ENCODE data around the gene CCDC57. TPM values are rescaled to one million over a fixed set of nuclear protein-coding genes. Genes with fewer than 3 reads are reported as not detected.

CCDC57 gene
- total and polyA plus RNA-seq, 2 experiments from 2014 or later = 15.7 to 29.8 TPM

- TF ChIP-seq CTCF (IDR thresholded peaks at IDR 0.05; ENCODE audit: poor library complexity) = no peak
- TF ChIP-seq EZH2phosphoT487 (IDR thresholded peaks at IDR 0.05; ENCODE audit: low read depth, severe bottlenecking, unreplicated experiment) = no peak
- TF ChIP-seq EZH2 (IDR thresholded peaks at IDR 0.05; ENCODE audit: borderline replicate concordance) = no peak
- no peak overlapping the region for H3K4me3 ChIP-seq
- no peaks in the 10 kb centered on the region for H3K9me3 ChIP-seq (ENCODE audit: low read depth)
- no peak overlapping the region for H3K27ac ChIP-seq
- no peaks in the 10 kb centered on the region for H3K4me1 ChIP-seq (ENCODE audit: insufficient read depth)
- 96% methylated on average over 28 of the region's 28 CpGs for WGBS (ENCODE audit: low lambda C conversion rate, missing lambda C conversion rate)
- H3K9me2 ChIP-seq (replicated peaks; ENCODE audit: insufficient read depth) = no peaks in the 10 kb centered on the region
- peaks cover 3% of the 10 kb centered on the region for H3K36me3 ChIP-seq (replicated peaks; ENCODE audit: insufficient read depth, low read depth)
- no peak overlapping the region for H3K4me2 ChIP-seq
- H3K79me2 ChIP-seq = peaks cover 85% of the 10 kb centered on the region
- no peak for DNase-seq (ENCODE audit: low spot score)
- peaks cover 71% of the 10 kb centered on the region for H4K20me1 ChIP-seq (ENCODE audit: insufficient read depth, poor library complexity, severe bottlenecking)
- H2AFZ ChIP-seq = no peak overlapping the region
- H3K27me3 ChIP-seq = no peaks in the 10 kb centered on the region
Measured at GRCh38 chr17:82252511-82253178, 40.0 kb upstream of the CCDC57 start.

GRCh38 chr17:82250868-82251500 lies 38.3 kb upstream of the CCDC57 start:
- Histone ChIP-seq H3K9me2 (replicated peaks; ENCODE audit: insufficient read depth) (no peaks in the 10 kb centered on the region), H3K36me3 (replicated peaks; ENCODE audit: insufficient read depth, low read depth) (no peaks in the 10 kb centered on the region), H4K20me1 (ENCODE audit: insufficient read depth, poor library complexity, severe bottlenecking) (peaks cover 70% of the 10 kb centered on the region), H3K4me3 (no peak overlapping the region), H3K27me3 (no peaks in the 10 kb centered on the region), H3K4me2 (no peak overlapping the region), H3K79me2 (peaks cover 82% of the 10 kb centered on the region), H2AFZ (no peak overlapping the region), H3K4me1 (ENCODE audit: insufficient read depth) (no peaks in the 10 kb centered on the region), H3K27ac (no peak overlapping the region), H3K9me3 (ENCODE audit: low read depth) (no peaks in the 10 kb centered on the region)
- TF ChIP-seq CTCF (IDR thresholded peaks at IDR 0.05; ENCODE audit: poor library complexity) = no peak
- TF ChIP-seq EZH2 (IDR thresholded peaks at IDR 0.05; ENCODE audit: borderline replicate concordance) = no peak
- no peak for TF ChIP-seq EZH2phosphoT487 (IDR thresholded peaks at IDR 0.05; ENCODE audit: low read depth, severe bottlenecking, unreplicated experiment)
- DNase-seq (ENCODE audit: low spot score) = no peak
- WGBS (ENCODE audit: low lambda C conversion rate, missing lambda C conversion rate) = 95% methylated on average over 25 of the region's 25 CpGs

GRCh38 chr17:82249896-82250581 lies 37.4 kb upstream of the CCDC57 start:
- H3K9me2 ChIP-seq (replicated peaks; ENCODE audit: insufficient read depth) = no peaks in the 10 kb centered on the region
- no peaks in the 10 kb centered on the region for H3K9me3 ChIP-seq (ENCODE audit: low read depth)
- H3K27me3 ChIP-seq = no peaks in the 10 kb centered on the region
- H2AFZ ChIP-seq = no peak overlapping the region
- no peak overlapping the region for H3K27ac ChIP-seq
- H3K4me3 ChIP-seq = no peak overlapping the region
- H3K4me1 ChIP-seq (ENCODE audit: insufficient read depth) = no peaks in the 10 kb centered on the region
- DNase-seq (ENCODE audit: low spot score) = no peak
- H3K79me2 ChIP-seq = peaks cover 80% of the 10 kb centered on the region
- 96% methylated on average over 30 of the region's 33 CpGs for WGBS (ENCODE audit: low lambda C conversion rate, missing lambda C conversion rate)
- no peaks in the 10 kb centered on the region for H3K36me3 ChIP-seq (replicated peaks; ENCODE audit: insufficient read depth, low read depth)
- TF ChIP-seq EZH2phosphoT487 (IDR thresholded peaks at IDR 0.05; ENCODE audit: low read depth, severe bottlenecking, unreplicated experiment) (no peak), CTCF (IDR thresholded peaks at IDR 0.05; ENCODE audit: poor library complexity) (no peak)
- H4K20me1 ChIP-seq (ENCODE audit: insufficient read depth, poor library complexity, severe bottlenecking) = peaks cover 75% of the 10 kb centered on the region
- no peak overlapping the region for H3K4me2 ChIP-seq

Data from hepatocyte (in vitro differentiated cells).